ENCODE measurements around the gene OTOP2.
"Not testable (repeated sequence)": the region's sequence is repeated elsewhere in the genome, so short reads cannot be mapped to it uniquely, and the experiment has no call there.

The OTOP2 gene

GRCh38 chr17:74952431-74953133 lies 28.5 kb downstream of the OTOP2 start:
- DNase-seq (ENCODE audit: low spot score), result no peak

DNA sequence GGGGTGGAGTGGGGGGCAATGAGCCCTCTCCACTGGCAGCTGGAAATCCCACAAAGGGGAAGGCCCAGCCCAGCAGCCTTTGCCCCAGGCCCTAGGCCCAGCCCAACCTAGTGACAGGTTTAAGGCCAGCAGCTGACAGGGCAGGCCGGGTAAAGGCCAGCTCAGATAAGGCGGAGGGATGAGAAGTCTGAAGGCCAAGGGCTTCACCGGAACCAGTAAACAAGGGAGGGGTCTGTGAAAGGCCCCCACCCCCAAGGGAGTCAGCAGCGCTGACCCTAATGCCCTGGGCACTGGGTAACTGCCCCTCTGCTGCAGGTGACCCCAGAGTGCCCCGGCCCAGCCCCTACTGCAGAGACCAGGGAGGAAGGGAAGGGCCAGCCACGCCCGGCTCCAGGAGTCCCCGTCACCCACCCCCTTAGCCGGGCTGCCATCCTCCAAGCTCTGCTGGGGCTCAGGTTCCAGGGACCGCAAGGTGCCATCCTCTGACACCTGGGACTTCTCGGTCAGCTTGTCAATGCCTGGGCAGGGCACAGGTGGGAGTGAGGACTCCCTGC lies 29.1 kb downstream of the OTOP2 start:
- DNase-seq (ENCODE audit: low spot score), result no peak

DNA sequence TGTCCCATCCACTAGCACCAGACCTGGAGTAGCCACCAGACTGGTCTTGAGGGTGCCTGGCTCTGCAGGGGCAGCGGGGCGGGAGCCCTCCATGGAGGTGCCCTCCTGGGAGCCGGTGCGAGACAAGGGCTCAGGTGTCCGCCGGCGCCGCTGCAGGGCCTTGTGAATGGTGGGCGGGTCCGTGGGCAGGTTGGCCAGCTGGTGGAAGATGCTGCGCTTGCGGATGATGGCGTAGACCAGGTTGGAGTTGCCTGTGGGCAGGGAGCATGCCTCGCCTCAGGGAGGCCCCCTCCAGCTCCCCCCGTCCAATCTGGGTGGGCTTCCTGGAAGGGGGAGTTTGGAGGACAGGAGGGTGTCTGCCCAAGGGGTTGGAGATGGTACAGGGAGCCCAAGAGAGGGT lies 30.0 kb downstream of the OTOP2 start:
- no peak for DNase-seq (ENCODE audit: low spot score)

DNA sequence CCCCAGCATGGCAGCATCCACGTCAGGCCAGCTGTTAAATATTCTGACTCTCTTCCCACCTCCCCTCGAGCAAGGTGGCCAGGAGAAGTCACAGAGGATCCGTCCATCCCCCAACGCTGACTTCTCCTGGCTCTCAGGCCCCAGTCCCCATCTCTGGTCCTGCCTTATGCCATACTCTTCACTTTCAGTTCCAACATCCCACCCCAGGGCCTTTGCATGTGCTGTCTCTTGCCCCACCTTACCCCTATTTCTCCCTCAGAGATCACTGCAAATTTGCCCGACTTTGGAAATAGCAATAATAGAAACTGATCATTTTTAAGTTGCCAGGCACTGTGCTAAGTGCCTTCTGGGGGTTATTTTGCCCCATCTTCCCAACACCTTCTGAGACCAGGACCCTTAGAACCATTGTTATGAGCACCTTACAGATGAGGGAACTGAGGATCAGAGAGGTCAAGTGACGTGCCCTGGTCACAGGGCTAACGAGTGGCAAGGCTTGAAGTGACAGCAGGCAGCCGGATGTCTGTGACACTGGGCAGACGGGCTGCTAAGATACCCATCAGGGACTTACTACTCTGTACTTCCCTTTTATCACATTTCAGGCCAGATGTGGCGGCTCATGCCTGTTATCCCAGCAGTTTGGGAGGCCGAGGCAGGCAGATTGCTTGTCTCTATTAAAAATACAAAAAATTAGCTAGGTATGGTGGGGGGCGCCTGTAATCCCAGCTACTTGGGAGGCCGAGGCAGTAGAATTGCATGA lies 30.8 kb downstream of the OTOP2 start:
- DNase-seq (ENCODE audit: low spot score), result no peak

- DNase-seq (ENCODE audit: low spot score), result no peak
Observed at GRCh38 chr17:74956093-74956492, 32.0 kb downstream of the OTOP2 start.

DNA sequence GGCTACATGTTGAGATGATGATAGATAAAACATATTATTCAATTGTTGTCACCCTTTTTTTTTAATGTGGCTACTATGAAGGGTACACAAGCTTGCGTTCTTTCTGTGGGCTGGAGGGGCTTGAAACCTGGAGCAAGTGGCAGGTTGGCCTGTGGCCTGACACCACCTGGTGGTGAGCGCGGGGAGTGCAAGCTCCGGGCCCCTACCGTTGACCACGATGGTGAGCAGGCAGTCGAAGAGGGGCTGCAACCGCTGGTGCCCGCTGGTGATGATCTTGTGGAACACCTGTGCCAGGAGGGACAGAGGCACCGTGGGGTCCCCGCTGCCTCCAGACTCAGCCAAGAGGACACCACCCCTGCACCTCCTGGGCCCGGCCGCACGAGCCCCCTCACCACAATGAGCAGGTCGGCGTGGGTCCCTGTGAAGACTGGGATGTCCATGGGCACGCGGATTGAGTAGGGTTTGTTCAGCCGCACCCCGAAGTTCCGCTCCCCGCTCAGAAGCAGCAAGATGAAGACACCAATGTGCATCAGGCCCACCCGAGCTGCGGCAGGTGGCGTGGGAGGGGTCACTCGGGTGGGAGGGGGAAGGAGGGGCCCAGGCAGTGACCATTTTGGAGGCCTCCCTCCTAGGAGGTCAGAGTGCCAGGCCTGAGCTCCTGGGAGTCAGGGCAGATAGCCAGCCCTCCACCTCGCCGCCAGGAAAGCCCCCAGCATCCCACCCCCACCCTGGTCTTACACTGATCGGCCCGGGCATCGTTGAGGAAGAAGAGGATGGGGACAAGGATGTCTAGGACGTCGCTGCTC lies 34.1 kb downstream of the OTOP2 start:
- peak; percentile 60 for DNase-seq (ENCODE audit: low spot score)

- DNase-seq (ENCODE audit: low spot score), result no peak
Observed at GRCh38 chr17:74959826-74960515, 35.9 kb downstream of the OTOP2 start.

DNA sequence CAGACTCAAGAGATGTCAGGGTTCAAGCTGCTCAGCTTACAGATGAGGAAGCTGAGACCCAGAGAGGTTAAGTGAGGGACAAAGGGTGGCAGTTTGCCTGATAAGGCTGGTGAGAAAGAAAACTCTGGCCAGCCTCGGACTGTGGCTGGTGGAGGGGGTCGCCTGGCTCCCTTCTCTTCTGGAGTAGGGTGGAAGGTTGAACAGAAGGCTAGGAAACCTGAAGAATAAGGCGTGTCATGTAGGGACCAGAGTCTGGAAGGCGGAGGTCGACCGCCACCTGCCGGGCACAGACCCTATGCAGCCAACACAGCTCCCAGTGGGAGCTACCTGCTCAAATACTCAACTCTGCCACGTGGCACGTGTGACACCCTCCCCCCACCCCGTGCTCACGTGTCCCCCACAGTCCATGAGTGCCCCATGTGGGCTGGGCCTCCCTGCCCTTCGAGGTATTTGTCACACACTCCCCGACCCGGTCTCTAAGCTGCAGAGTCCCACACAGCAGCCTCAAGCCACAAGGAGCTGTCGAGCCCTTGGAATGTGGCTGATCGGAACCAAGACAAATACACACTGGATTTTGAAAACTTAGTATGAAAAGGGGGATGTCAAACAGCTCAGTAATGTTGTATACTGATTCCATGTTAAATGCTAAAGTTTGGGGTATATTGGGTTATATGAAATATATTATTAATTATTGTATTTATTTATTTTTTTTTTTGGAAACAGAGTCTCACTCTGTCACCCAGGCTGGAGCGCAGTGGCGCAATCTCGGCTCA lies 36.7 kb downstream of the OTOP2 start:
- DNase-seq (ENCODE audit: low spot score), result no peak

DNA sequence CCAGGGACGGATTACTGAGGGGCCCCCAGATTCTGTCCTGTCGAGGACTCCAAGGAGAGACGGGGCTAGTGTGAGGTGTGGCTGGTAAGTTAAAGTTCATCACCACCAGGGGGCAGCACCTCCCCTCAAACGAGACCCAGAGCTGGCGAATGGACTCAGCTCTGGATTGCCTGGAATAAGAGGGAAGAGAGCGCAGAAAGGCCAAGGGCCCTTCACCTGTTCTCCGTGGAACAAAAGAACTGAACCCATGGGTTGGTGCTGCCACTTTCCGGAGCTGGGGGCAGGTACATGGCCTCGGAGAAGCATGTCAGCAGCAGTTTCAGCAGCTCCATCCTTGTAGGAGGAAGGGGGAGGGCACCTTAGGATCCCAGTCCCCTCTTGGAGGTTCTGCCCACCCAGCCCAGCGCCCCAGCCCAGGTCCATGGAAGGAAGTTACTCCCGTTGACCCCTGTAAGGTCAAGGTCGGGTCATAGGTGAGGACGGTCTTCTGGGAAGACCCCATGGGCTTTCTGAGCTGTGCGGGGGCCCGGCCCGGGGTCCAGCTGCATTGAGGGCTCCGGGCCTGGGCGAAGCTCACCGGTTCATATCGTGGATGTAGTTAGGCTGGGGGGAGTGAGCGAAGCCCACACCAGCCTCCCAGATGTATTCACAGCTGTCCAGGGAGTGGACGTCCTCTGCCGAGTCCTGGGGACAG lies 37.7 kb downstream of the OTOP2 start:
- peak; percentile 93 for DNase-seq (ENCODE audit: low spot score)

DNA sequence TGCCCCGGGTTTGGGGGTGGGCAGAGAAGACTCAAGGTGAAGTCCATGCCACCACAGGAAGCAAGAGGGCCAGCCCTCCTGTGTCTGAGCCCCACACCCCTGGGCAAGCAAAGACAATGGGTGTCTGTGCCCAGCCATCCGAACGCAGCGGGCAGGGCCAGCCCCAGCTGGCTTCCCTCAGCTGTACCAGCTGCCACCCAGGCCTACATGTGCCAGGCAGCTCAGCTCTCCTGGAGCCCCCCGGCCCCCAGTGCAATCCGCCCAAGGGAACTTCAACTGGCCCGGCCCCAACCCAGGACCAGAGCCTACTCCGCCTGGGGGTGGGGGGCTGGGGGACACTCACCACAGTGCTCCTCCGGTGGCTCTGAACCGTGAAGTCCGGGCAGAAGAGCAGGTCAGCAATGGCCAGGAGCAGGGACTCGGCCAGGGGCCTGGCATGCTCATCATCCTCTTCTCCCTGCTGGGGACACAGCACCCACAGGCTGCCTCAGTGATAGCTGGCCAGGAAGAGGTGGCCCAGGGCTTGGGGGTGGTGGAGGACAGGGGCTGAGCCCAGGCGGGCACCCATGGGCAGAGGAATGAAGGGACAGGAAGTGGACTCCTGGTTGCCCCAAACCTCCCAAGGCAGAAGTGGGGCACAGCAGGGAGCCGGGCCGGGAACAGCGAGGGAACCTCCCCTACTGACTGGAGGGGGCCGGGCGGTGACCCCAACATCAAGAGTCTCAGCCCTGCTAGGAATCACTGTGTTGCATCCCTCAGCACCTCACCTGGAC lies 38.7 kb downstream of the OTOP2 start:
- peak; percentile 88 for DNase-seq (ENCODE audit: low spot score)

DNA sequence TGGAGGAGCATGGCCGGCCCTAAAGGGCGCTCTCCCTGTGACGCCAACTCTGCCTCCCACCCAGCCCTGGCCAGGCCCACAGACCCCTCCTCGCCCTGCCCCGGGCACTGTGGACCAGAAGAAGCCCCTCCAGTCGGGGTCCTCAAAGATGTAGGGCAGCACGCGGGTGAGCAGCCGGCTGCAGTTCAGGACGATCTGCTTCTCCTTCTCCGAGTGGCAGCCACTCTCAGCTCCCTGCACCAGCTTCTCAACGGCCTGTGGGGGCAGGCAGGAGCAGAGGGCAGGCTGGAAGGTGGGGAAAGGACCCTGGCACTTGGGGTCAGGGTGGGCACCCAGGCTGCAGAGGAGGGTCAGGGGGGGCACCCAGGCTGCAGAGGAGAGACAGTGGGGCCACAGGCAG lies 39.6 kb downstream of the OTOP2 start:
- no peak for DNase-seq (ENCODE audit: low spot score)

DNA sequence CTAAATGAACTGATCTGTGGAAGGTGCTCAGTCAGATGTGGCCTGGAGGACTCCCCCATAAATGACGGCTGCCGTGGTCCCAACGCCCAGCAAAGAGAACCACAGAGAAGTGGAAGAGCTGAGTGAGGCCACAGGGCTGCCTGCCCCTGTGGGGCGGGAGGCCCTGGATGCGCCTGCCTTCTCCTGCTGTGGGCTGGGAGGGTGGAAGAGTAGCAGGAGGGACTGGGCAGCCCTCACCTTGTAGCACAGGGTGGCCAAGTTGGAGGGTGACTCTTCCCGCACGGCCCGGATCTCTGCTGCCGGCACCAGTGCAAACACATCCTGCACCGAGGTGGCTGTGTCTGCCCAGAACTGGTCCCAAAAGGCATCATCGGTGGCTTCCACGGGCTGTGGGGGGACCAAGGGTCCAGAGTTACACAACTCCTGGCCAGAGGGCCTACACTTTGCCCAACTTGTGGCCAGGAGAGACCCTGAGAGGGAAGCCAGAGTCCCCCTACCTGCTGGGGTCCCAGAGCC lies 40.2 kb downstream of the OTOP2 start:
- DNase-seq (ENCODE audit: low spot score), result no peak

DNA sequence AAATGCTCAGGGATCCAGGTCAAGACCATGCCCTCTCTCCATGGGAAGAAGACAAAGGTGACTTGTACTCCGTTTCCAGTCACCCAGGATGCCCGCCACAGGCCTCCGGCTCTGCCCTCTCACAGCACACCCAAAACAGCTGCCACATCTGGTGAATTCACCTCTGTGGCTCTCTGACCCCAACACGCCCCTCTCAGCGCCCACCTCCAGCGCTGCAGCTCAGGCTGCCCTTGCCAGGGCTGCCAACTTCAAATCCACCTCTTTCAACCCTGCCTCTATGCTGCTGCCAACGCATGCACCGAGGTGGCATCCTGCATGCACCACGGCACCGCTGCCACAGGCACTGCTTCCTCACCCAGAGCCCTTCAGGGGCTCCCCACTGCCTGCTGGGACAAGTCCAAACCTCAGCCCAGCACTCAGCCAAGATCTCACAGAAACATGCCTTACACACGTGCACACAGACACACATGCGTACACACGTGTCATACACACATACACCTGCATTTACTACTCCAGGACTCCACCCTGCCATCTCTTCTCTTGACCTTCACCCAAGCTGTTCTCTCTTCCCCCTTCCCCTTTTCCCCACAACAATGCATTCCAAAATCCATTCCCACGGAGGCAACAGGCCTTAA lies 41.0 kb downstream of the OTOP2 start:
- DNase-seq (ENCODE audit: low spot score), result no peak

DNA sequence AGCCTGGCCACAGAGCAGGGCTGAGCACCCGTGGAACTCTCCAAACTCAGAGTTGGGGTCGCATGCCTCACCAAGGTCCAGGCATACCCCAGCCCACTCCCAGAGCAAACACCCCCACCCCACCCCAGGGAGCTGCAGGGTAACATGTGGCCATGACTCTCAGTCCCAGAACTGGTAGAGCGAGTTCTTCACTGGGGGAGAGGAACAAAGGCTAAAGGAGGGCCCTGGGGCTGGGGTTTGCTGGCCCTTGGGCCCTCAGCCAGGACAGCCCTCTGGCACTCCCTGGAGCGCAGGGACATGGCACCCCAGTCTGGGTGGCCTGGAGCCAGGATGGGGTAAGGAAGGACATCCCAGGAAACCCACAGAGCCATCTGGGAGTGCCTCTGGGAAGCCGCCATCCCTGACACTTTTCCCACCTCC lies 44.3 kb downstream of the OTOP2 start:
- no peak for DNase-seq (ENCODE audit: low spot score)

- DNase-seq (ENCODE audit: low spot score), result not testable (repeated sequence)
Observed at GRCh38 chr17:74969501-74969900, 45.4 kb downstream of the OTOP2 start.

GRCh38 chr17:74970395-74970794 lies 46.3 kb downstream of the OTOP2 start:
- DNase-seq (ENCODE audit: low spot score), result no peak

GRCh38 chr17:74971069-74971841 lies 47.2 kb downstream of the OTOP2 start:
- no peak for DNase-seq (ENCODE audit: low spot score)

GRCh38 chr17:74971842-74972106 lies 47.7 kb downstream of the OTOP2 start:
- DNase-seq (ENCODE audit: low spot score), result no peak

Measured in Ammon's horn (tissue), 1 donor.